Measurements from ENCODE around the gene IGSF9.
A peak's percentile ranks its signal among the peaks of the same experiment; 100 is the strongest.

The IGSF9 gene

DNA sequence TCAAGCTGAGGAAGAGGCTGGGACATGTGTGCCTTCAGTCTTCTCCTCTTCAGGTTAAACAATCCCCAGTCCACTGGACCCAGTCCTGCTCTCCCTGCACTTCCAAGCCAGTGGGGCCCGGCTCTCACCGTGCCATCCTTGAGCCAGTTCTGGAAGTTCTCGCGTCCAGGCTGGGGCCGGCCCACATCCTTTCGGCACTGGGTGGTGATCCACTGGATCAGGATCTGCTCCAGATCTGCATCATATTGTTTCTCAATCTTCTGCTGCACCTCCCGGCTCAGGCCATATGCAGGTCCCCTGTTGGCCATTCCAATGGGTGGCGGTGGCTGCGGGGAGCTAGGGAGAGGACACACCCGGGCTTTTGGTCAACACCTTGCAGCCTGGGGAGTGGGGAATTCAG lies 25.2 kb downstream of the IGSF9 start:
- peaks cover 30% of the 10 kb centered on the region for H3K4me1 ChIP-seq (ENCODE audit: insufficient read depth, poor library complexity, severe bottlenecking)
- no peaks in the 10 kb centered on the region for H3K9me3 ChIP-seq (ENCODE audit: severe bottlenecking)
- H3K27me3 ChIP-seq (ENCODE audit: insufficient read depth, poor library complexity, severe bottlenecking) = no peaks in the 10 kb centered on the region
- no peak overlapping the region for H3K4me3 ChIP-seq (ENCODE audit: severe bottlenecking)
- TF ChIP-seq, protein P1, sequence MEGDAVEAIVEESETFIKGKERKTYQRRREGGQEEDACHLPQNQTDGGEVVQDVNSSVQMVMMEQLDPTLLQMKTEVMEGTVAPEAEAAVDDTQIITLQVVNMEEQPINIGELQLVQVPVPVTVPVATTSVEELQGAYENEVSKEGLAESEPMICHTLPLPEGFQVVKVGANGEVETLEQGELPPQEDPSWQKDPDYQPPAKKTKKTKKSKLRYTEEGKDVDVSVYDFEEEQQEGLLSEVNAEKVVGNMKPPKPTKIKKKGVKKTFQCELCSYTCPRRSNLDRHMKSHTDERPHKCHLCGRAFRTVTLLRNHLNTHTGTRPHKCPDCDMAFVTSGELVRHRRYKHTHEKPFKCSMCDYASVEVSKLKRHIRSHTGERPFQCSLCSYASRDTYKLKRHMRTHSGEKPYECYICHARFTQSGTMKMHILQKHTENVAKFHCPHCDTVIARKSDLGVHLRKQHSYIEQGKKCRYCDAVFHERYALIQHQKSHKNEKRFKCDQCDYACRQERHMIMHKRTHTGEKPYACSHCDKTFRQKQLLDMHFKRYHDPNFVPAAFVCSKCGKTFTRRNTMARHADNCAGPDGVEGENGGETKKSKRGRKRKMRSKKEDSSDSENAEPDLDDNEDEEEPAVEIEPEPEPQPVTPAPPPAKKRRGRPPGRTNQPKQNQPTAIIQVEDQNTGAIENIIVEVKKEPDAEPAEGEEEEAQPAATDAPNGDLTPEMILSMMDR (IDR thresholded peaks at IDR 0.05; ENCODE audit: poor library complexity, severe bottlenecking) = no peak
- H3K36me3 ChIP-seq (ENCODE audit: low read depth) = peaks cover 62% of the 10 kb centered on the region
- ATAC-seq (ENCODE audit: low read depth) = no peak
- DNase-seq (ENCODE audit: low spot score) = no peak
- peak overlapping the region; percentile 94 for H3K27ac ChIP-seq (ENCODE audit: poor library complexity, severe bottlenecking)

DNA sequence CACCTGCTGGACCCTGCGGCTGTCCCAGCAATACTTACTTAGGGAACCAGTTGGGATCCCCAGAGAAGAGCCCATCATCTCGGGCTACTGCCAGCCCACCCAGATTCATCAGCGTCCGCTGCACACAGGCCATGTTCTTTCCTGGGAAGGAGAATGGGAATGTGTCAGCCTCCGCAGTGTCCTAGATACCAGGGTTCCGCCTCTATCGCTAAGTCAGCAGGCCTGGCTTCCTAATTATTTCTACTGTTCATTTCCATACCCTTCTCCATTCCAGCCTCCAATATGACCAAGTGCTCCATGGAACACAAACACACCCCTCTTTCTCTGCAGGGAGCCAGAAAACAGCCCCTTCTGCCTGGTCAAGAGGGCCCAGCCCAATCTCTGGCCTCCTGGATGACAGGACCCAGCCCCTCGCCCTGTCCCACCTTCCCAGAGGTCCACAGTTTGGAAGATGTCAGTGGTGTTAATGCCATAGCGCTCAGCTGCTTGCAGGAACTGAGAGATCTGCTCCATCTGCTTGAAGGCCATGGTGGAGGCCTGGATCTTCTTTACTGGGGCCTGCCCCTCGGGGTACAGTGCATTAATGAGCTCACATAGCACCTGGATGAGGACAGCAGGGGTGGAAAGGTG lies 26.1 kb downstream of the IGSF9 start:
- peaks cover 62% of the 10 kb centered on the region for H3K36me3 ChIP-seq (ENCODE audit: low read depth)
- peak overlapping the region; percentile 94 for H3K27ac ChIP-seq (ENCODE audit: poor library complexity, severe bottlenecking)
- H3K9me3 ChIP-seq (ENCODE audit: severe bottlenecking) = no peaks in the 10 kb centered on the region
- DNase-seq (ENCODE audit: low spot score) = no peak
- no peak overlapping the region for H3K4me3 ChIP-seq (ENCODE audit: severe bottlenecking)
- TF ChIP-seq, protein P1 (IDR thresholded peaks at IDR 0.05; ENCODE audit: poor library complexity, severe bottlenecking) = no peak
- peaks cover 31% of the 10 kb centered on the region for H3K4me1 ChIP-seq (ENCODE audit: insufficient read depth, poor library complexity, severe bottlenecking)
- no peak for ATAC-seq (ENCODE audit: low read depth)
- no peaks in the 10 kb centered on the region for H3K27me3 ChIP-seq (ENCODE audit: insufficient read depth, poor library complexity, severe bottlenecking)

DNA sequence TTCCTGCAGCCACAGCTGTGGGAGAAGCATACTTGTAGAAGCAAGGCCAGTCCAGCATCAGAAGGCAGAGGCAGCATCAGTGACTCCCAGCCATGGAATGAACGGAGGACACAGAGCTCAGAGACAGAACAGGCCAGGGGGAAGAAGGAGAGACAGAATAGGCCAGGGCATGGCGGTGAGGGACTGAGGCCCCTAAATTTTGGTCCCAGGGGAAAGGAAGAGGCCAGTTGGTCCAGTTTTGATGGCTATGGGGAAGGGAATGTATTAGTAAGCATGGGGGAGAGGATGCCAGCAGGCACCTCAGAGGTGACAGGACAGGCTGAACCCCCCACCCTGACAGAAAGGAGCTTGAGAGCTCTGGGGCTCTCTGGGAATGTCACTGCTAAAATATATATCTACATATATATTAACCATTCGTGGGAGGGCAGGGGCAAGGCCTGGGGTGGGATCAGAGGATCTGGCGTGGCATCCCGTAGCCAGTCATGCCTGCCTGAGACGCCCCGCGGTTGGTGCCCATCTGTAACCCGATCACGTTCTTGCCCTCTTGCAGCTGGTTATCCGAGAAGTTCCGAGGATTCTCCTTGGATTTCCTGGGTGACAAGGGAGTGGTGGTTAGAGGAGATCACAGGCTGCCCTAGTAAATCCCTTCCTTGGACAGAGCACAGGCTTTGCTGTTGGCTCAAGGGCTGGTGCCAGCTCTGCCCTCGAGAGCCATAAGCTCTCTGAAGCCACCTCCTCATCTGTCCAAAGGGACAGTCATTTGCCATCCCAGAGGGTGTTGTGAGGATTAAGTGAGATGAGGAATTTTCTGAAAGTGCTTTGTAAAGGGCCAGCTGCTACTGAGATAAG lies 26.8 kb downstream of the IGSF9 start:
- Histone ChIP-seq H3K27ac (ENCODE audit: poor library complexity, severe bottlenecking) (peak overlapping the region; percentile 94), H3K4me1 (ENCODE audit: insufficient read depth, poor library complexity, severe bottlenecking) (peaks cover 34% of the 10 kb centered on the region), H3K4me3 (ENCODE audit: severe bottlenecking) (no peak overlapping the region), H3K9me3 (ENCODE audit: severe bottlenecking) (no peaks in the 10 kb centered on the region), H3K36me3 (ENCODE audit: low read depth) (peaks cover 62% of the 10 kb centered on the region), H3K27me3 (ENCODE audit: insufficient read depth, poor library complexity, severe bottlenecking) (no peaks in the 10 kb centered on the region)
- TF ChIP-seq, protein P1 (IDR thresholded peaks at IDR 0.05; ENCODE audit: poor library complexity, severe bottlenecking) = no peak
- DNase-seq (ENCODE audit: low spot score) = no peak
- no peak for ATAC-seq (ENCODE audit: low read depth)

DNA sequence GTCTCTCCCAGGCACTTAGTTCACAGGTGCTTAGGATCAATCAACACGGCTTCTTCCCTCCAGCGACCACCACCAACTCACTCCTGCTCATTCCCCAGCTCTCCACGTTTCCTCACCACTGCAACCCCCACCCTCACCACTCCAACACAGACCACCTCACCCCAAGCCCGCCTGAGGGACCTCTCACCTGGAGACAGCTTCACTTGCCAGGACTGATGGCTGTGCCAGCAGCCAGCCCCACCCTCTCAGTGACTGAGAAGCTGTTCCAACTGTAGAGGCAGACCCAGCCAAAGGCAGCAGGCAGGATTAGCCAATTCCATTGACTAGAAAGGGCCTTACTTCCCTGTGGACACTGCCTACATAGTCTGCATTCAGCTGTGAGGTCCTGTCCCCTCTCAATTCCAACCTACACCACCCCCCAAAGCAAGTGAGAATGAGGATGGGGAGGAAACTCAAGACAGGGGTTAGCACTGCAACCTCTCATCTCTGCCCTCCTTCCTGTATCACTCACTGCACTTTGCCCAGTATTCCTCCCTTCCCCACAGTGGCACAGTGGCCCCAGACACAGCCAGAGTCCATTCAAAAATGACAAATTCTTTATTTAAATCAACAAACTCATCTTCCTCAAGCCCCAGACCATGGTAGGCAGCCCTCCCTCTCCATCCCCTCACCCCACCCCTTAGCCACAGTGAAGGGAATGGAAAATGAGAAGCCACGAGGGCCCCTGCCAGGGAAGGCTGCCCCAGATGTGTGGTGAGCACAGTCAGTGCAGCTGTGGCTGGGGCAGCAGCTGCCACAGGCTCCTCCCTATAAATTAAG lies 27.7 kb downstream of the IGSF9 start:
- H3K27ac ChIP-seq (ENCODE audit: poor library complexity, severe bottlenecking) = peak overlapping the region; percentile 94

More for the DNA sequence above, 27.7 kb downstream of the IGSF9 start:
- no peaks in the 10 kb centered on the region for H3K9me3 ChIP-seq (ENCODE audit: severe bottlenecking)
- ATAC-seq (ENCODE audit: low read depth) (no peak), DNase-seq (ENCODE audit: low spot score) (no peak)
- H3K36me3 ChIP-seq (ENCODE audit: low read depth) = peaks cover 59% of the 10 kb centered on the region
- H3K27me3 ChIP-seq (ENCODE audit: insufficient read depth, poor library complexity, severe bottlenecking) = no peaks in the 10 kb centered on the region
- TF ChIP-seq, protein P1 (IDR thresholded peaks at IDR 0.05; ENCODE audit: poor library complexity, severe bottlenecking) = no peak
- H3K4me3 ChIP-seq (ENCODE audit: severe bottlenecking) = no peak overlapping the region
- H3K4me1 ChIP-seq (ENCODE audit: insufficient read depth, poor library complexity, severe bottlenecking) = peaks cover 36% of the 10 kb centered on the region

All from RWPE2 (cell line).